Measurements from ENCODE around the gene PCBP3.
"Not testable (repeated sequence)": the region's sequence is repeated elsewhere in the genome, so short reads cannot be mapped to it uniquely, and the experiment has no call there.

The PCBP3 gene

DNA sequence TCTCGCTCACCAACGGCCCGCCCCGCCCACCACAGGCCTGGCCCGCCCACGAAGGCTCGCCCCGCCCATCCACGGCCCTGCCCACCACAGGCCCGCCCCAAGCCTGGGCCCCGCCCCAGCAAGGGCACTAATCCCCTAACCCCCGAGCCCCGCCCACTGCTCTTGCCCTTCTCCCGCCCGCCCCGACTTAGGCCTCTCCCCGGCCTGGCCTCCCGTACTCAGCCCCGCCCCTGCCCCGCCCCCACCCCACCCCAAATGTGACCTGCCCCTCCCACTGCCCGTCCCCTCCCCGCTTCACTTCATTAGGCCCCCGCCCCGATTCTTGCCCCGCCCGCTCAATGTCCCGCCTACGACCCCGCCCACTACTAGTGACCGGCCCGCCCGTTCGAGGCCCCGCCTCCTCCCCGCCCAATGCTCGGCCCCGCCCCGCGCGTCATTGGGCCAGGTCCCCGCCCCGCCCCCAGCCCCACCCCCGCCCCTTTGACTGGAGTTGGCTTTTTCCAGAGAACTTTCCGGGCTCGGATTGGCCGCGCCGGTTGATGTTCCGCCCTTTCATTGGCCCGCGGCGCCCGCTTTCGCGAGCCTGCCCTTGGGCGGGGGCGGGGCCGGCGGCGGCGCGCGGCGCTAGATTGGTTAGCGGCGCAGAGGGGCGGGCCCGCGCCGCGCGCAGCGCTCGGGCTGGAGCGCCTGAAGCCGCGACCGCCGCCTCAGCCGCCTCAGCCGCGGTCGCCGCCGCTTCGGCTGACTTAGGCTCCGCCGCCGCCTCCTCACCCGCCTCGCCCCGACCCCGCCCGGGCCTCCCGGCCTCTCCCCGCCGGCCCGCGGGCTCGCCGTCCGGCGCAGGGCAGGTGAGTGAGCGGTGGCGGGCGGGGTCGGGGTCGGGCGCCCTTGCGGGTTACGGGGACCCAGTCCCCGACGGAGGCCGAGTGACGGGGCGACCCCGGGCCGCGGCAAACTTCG, at the start of gene PCBP3:
Gene PCBP3 (plus strand): TSS at position 705 of the 960 bp plus-strand sequence. CDS start 206,361 bp downstream, outside the sequence.
- peak; percentile 81 for DNase-seq (ENCODE audit: low read depth)

DNA sequence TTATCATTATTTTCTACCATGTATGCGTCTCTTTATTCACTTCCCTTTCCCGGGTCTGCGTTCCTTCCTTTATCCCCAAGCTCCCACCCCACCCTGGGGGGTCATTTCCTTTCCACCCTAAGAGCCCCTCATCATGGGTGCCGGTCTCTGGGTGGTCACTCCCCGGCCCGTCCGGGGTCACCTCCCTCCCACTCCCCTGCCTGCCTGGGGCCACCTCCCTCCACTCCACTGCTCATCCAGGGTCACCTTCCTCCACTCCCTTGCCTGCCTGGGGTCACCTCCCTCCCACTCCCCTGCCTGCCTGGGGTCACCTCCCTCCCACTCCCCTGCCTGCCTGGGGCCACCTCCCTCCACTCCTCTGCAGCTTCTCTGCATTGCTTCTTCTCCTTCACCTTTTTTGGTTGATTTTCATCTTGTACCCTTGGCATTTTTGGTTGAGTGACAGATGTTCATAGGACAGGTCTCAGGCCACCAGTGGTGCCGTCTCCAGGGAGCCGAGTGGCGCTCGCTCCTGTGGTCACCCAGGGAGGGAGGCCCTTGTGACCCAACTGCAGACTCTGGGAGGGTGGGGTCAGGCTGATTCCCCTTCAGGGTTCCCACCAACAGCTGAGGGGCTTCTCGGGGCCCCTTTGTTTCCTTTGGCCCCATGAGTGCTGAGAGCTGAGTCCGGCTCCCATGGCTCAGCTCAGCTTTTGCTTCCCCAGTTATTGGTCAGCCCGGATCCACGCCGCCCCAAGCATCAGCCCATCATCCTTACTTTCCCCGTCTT, 48.6 kb upstream of the PCBP3 start:
- no peak for DNase-seq (ENCODE audit: low read depth)

DNA sequence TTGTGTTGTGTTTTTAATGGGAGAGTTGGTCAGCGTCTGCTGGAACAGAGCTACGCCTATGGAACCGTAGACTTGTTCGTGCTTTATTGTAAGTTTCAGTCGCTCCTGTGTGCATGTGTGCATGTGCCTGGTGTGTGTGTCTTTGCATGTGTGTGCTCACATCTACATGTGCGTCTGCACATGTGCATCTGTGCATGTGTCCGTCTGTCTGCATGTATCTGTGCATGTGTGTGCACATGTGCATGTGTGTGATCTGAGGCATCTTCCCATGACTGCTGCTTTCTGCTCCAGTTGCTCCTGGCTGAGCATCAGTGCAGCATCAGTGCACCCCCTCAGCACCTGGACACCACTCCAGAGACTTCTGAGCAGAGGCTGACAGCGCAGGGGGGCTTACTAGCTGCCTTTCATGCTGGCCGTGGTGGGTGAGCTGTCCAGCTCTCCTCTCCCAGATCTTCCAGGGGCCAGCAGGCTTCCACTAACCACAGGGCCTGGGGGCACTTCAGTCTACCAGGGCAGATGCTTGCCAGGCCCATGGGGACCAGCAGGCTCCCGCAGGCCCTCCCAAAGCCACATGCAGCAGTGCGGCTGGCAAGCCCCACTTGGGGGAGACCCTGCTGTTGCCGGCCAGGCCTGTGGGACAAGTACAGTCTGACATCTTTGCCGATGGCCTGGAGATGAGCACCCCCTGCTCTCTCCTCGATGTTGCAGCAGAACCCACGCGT, 47.8 kb upstream of the PCBP3 start:
- DNase-seq (ENCODE audit: low read depth) = no peak

DNA sequence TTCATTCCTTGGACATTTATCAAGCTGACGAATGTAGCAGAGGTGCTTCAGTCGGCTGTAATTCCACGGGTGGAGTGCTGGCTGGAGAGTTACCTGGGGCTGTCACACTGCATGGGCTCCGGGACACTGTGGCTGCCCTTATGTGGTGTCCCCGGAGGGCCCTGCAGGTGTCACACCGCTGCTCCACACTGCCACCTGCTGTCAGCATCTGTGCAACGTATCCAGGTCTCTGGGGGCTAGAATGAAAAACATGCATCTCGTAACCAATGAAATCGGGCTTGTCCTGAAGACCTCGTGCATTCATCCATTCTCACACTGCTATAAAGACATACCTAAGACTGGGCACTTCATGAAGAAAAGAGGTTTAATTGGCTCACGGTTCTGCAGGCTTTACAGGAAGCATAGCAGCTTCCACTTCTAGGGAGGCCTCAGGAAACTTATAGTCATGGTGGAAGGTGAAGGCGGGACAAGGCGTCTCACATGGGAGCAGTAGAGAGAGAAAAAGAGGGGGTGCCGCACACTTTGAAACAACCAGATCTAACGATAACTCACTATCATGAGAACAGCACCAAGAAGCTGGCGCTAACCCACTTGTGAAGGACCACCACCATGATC, 46.7 kb upstream of the PCBP3 start:
- DNase-seq (ENCODE audit: low read depth) = peak; percentile 83

DNA sequence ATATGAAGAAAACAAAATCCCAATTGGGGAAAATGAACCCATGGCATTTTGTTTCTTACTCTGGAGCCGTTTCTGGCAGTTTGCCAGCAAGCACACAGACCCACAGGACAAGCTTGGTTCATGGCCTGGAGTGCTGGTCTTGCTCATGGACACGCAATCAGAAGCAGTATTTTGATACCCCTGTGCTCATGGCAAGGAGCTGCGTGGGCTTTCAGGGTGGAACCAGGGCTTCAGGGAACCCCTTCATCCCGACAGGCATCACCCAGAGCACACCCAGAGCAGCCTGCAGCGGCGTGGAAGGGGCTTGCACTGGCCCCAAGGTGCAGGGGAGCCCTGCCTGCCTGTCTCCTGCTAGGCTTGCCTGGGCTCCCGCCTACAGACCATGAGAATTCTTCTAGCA, 45.4 kb upstream of the PCBP3 start:
- no peak for DNase-seq (ENCODE audit: low read depth)

DNA sequence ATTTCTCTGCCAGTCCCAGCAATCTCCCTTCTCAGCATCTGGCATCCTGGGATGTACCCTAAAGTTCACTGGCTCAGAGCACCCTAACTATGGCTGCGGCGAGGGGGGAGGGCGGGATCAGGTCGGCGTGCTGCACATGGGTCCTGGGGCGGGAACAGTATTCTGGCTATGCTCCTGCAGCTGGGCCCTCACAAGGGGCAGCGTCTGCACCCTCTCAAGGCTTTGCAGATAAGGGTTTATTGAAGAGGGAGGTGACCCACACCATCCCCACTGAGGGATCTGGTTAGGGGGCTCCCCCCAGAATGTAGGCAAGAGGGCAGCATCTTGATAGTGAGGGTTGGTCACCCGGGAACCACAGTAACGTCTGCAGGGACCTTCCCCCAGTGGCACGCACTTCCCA, 44.9 kb upstream of the PCBP3 start:
- no peak for DNase-seq (ENCODE audit: low read depth)

DNA sequence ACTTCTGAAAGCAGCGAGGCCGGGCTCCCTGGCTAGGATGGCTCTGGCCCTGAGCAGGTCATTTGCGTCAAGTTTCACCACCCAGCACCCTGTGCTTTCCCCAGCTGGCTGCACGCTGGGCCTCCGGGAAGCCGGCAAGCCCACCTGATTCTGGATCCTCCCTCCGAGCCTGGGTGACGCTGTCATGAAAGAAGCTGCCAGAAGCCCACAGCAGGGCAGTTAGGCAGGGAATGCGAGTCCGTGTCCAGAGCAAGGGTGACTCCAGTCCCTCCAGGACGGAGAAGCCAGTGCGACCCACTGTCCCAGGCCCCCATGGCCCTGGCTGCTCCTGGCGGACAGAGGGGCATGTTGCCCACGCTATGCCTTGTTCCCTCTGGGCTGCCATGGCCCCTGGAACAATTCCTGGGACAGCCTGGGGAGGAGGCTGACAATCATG, 44.4 kb upstream of the PCBP3 start:
- no peak for DNase-seq (ENCODE audit: low read depth)

DNA sequence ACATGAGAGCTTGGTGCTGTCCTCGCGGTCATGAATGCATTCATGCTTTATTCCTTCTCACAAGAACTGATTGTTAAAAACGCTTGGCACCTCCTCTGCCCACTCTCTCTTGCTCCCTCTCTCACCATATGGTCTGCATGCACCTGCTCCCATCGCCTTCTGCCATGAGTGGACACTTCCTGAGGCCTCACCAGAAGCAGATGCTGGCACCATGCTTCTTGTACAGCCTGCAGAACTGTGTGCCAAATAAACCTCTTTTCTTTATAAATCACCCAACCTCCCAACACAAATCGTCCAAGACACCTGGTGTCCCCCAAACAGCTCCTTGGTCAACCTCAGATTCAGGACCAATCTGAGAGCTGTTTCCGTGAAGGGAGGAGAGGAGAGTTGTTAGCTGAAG, 43.3 kb upstream of the PCBP3 start:
- no peak for DNase-seq (ENCODE audit: low read depth)

DNA sequence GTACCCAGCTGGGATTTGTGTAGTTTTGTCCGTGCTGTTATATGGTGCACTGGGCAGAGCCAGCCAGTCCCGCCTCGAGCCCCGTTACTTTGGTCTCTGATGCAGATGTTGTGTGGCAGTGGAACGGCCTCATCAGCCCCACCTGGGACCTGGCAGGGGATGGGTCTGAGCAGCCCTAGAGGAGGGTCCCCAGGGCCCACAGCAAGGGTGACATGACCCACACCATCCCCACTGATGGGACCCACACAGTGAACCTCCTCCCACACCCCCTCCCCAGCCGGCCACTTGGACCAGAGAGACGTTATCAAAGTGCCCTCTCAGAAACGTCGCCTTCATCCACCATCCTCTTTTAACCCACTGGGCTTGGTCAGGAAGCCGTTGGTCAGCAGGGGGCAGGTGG, 42.0 kb upstream of the PCBP3 start:
- DNase-seq (ENCODE audit: low read depth) = no peak

DNA sequence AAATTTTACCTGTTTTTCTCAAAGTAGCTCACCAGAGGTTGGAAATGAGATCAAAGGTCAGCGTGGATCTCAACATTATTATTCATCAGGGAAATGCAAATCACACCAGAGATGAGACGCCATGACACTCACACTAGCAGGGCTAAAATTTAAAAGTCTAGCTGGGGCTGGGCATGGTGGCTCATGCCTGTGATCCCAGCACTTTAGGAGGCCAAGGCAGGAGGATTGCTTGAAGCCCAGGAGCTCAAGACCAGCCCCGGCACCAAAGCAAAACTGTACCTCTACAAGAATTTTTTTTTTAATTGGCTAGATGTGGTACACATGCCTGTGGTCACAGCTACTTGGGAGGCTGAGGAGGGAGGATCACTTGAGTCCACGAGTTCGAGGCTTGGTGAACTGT, 41.4 kb upstream of the PCBP3 start:
- no peak for DNase-seq (ENCODE audit: low read depth)

DNA sequence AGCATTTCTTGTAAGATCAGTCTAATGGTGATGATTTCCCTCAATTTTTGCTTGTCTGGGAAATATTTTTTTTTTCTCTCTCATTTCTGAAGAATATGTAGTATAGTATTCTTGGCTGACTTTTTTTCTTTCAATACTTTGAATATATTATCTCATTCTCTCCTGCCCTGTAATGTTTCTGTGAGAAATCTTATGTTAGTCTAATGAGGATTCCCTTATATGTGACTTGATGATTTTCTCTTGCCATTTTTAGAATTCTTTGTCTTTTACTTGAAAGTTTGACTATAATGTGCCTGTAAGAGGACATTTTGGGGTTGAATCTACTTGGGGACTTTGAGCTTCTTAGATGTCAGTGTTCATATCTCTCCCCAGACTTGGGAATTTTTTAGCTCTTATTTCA, 40.0 kb upstream of the PCBP3 start:
- DNase-seq (ENCODE audit: low read depth) = no peak

DNA sequence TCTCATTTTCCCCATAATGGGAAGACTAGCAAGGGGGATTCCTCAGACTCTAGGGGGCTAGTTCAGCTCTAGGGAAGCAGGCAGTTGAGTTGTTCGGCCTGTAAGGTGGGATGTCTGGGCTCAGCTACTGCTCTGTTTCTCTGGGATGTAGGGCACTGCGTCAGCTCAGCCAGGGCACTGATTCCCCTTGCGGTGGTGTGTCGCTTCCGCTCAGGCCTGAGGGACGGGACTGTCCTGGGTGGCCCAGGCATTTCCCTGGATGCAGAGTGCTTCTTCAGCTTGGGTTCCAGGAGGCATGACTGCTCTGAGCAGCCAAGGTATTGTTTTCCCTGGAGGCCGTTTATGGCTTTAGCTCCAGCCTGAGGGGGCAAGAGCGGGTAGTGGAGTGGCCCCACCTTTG, 38.8 kb upstream of the PCBP3 start:
- DNase-seq (ENCODE audit: low read depth) = not testable (repeated sequence)

DNA sequence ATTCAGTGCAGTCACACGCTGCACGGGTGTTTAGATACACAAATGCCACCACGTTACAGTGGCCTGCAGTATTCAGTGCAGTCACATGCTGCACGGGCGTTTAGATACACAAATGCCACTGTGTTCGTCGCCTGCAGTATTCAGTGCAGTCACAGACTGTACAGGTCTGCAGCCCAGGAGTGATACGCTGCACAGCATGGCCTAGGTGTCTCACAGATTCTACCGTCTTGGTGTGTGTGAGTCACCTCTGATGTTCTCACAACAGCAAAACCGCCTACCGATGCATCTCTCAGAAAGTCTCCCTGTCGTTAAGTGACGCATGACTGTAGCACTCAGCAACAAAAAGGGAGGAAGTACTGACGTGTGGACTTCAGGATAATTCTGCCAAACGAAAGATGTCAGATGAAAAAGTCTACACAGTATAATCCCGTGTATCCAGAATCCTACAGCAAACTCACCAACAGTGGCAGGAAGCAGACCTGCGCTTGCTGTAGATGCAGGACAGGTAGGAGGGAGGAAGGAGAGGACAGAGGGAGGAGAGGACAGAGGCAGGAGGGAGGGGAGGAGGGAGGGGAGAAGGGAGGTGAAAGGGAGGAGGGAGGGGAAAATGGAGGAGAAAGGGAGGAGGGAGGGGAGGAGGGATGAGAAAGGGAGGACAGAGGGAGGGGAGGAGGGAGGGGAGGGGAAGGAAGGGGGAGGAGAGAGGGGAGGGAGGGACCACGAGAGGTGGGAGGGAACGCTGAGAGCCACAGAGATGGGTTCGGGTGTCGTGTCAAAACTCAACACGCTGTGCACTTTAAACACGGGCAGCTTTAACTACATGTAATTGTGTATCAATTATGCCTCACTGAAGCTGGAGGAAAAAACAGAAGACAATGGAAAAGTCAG, 36.3 kb upstream of the PCBP3 start:
- DNase-seq (ENCODE audit: low read depth) = no peak

DNA sequence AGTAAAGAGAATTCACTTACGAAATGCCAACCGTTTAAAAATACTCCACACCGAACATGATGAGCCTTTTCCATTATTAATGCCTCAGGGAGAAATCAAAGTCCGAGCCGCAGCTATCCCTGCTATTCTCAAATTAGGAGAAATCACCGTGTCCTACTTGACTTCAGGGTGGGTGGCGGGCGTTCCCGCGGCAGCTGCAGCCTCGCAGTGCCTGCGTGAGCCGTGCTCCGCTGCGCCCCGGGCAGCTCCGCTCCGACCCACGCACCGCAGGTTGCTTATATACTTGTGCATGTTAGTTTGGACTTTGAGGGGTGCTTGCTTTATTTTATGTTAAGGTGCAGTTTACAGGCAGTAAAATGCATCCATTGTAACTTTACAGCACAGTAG, 35.6 kb upstream of the PCBP3 start:
- DNase-seq (ENCODE audit: low read depth) = no peak

DNA sequence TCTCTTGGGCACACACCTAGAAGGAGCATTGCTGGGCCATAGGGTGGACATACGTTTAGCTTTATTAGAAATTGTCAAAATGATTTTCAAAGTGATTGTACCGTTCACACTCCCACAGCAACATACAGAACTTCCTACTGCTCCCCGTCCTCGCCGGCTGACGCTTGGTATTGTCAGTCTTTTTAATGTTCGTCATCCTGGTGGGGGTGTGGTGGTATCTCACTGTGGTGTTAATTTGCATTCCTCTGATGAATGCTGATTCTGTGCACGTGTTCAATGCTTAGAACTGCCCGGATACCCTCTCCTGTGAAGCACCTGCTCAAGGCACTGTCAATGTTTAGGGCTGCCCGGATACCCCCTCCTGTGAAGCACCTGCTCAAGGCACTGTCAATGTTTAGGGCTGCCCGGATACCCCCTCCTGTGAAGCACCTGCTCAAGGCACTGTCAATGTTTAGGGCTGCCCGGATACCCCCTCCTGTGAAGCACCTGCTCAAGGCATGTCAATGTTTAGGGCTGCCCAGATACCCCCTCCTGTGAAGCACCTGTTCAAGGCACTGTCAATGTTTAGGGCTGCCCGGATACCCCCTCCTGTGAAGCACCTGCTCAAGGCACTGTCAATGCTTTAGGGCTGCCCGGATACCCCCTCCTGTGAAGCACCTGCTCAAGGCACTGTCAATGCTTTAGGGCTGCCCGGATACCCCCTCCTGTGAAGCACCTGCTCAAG, 34.6 kb upstream of the PCBP3 start:
- not testable (repeated sequence) for DNase-seq (ENCODE audit: low read depth)

DNA sequence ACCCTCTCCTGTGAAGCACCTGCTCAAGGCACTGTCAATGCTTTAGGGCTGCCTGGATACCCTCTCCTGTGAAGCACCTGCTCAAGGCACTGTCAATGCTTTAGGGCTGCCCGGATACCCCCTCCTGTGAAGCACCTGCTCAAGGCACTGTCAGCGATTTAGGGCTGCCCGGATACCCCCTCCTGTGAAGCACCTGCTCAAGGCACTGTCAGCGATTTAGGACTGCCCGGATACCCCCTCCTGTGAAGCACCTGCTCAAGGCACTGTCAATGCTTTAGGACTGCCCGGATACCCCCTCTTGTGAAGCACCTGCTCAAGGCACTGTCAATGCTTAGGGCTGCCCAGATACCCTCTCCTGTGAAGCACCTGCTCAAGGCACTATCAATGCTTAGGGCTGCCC, 33.9 kb upstream of the PCBP3 start:
- not testable (repeated sequence) for DNase-seq (ENCODE audit: low read depth)

DNA sequence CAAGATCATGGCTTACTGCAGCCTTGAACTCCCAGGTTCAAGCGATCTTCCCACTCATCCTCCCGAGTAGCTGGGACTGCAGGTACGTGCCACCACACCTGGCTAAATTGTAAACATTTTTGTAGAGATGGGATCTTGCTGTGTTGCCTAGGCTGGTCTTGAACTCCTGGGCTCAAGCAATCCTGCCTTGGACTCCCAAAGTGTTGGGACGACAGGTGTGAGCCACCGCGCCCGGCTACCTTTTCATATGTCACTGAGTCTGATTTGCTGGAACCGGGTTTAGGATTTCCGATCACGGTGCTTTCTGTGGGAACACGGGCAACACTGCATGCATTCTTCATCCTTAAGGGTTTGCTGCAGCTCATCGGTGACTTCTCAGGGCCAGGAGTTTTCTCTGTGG, 32.2 kb upstream of the PCBP3 start:
- no peak for DNase-seq (ENCODE audit: low read depth)

DNA sequence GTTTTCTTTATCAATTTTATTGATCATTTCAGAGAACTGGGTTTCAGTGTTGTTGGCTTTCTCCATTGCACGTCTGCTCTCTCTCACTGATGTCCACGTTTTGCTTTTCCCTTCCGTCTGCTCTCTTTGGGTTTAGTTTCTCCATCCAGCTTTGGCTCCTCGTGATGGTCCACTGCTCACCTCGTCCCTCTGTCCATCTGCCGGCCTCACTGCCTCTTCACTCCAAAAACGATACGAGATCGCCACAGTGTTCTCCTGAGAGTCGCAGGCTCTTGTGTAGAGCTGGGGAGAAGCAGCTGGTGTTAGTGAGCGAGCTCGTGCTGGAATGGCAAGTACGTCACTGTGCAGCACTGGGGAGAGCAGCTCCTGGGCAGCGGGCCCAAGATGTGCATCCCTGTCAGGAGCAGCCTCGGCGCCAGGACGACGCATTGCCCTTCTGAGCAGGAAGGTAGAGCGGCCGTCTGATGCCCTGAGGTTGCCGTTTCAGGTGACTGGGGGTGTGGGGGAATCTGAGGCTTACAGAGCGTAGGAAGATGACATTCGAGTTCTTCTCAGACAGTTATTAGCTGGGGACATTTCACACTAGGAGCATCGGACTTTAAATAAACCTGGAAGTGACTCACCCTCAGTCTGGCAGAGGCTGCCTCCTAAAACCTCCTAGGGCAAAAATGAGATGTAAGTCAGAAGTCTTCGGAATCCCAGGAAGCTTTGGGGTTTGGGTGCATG, 31.4 kb upstream of the PCBP3 start:
- no peak for DNase-seq (ENCODE audit: low read depth)

DNA sequence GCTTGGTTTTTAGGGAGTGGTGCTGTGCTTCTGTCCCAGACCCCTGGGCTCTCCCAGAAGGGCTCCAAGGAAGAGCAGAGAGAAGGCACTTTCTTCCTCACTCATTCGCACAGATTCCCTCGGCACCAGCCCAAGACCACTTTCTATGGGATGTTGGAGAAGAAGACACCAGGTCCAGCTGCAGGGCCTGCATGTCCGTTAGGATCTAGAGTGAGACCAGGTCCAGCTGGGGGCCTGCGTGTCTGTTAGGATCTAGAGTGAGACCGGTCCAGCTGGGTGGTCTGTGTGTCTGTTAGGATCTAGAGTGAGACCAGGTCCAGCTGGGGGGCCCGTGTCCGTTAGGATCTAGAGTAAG, 30.9 kb upstream of the PCBP3 start:
- DNase-seq (ENCODE audit: low read depth) = not testable (repeated sequence)

DNA sequence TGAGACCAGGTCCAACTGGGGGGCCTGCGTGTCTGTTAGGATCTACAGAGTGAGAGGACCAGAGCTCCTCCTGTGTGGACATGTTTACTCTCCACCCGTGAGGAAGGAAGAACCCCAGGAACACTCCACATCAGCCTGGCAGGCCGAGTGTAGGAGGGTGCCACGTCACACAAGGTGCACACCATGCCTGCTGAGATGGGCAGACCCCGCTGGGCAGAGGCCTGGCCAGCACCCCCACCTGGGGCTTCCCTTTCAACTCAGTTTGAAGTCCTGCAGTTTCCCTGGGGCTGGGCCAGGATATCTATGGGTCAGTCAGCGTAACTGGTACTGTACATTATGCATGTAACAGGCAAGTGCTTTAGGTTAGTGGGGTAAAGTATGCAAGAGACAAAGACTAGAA, 30.1 kb upstream of the PCBP3 start:
- DNase-seq (ENCODE audit: low read depth) = no peak
